Measurements from ENCODE around the gene KRT76. TPM values are rescaled to one million over a fixed set of nuclear protein-coding genes. Genes with fewer than 3 reads are reported as not detected.

Gene KRT76
- total and polyA plus RNA-seq, 10 of the 15 experiments (the other 5 are each of a cell fraction or from before 2014, with no cell fraction given): not detected

GRCh38 chr12:52797529-52797894 is 20.4 kb upstream of the KRT76 start:
- intact Hi-C loops (cut with micrococcal nuclease; ENCODE audit: unreplicated experiment): no loop called here
- H3K4me2 ChIP-seq (ENCODE audit: control insufficient read depth, insufficient read depth): no peak overlapping the region
- TF ChIP-seq PBX3 (IDR thresholded peaks at IDR 0.05; ENCODE audit: insufficient replicate concordance, low read depth, low read length) (no peak), CHD1 (IDR thresholded peaks at IDR 0.05; ENCODE audit: low read depth, low read length) (no peak), CUX1 (IDR thresholded peaks at IDR 0.05; ENCODE audit: insufficient replicate concordance, low read depth, low read length) (no peak), HDGF (IDR thresholded peaks at IDR 0.05) (no peak), TCF3 (IDR thresholded peaks at IDR 0.05; ENCODE audit: borderline replicate concordance, insufficient read depth, low read depth, low read length) (no peak), POU2F2 (IDR thresholded peaks at IDR 0.05; ENCODE audit: borderline replicate concordance, low read depth, low read length) (no peak), RB1 (IDR thresholded peaks at IDR 0.05; ENCODE audit: borderline replicate concordance) (no peak), USF2 (IDR thresholded peaks at IDR 0.05; ENCODE audit: borderline replicate concordance, low read depth, low read length) (no peak), E4F1 (IDR thresholded peaks at IDR 0.05; ENCODE audit: borderline replicate concordance, partially characterized antibody) (no peak), MTA2 (IDR thresholded peaks at IDR 0.05; ENCODE audit: low read depth) (no peak), NRF1 (conservative IDR thresholded peaks at IDR 0.05; ENCODE audit: low read depth, low read length) (no peak), HSF1 (IDR thresholded peaks at IDR 0.05; ENCODE audit: low read depth, low read length) (no peak)

More at GRCh38 chr12:52797529-52797894, 20.4 kb upstream of the KRT76 start:
- in situ Hi-C loops (cut with MboI): no loop called here
- CTCF ChIA-PET: interaction anchor here (1.1 kb wide), 1 partner anchor 73 kb away, joined by 4 read pairs; no protein-coding TSS in a partner anchor
- no TSS peak for BruUV-seq (replicated peaks)
- FAIRE-seq: no peak
- Histone ChIP-seq H3K27me3 (replicated peaks in 1 of 2; ENCODE audit: control insufficient read depth in 2 of 2, insufficient read depth in 2 of 2, low read length in 1 of 2) (peaks cover 0 to 2% of the 10 kb centered on the region in 2 experiments; a peak in 1 of 4 replicates), H3K9me3 (replicated peaks; ENCODE audit: control insufficient read depth, insufficient read depth, low read length) (no peaks in the 10 kb centered on the region), H4K20me1 (ENCODE audit: control insufficient read depth, insufficient read depth) (no peaks in the 10 kb centered on the region), H3K36me3 (ENCODE audit: control insufficient read depth in 2 of 2, insufficient read depth in 2 of 2, low read length in 1 of 2) (no peaks in the 10 kb centered on the region), H3K4me1 (ENCODE audit: control insufficient read depth, insufficient read depth, low read length) (no peaks in the 10 kb centered on the region), H3K79me2 (ENCODE audit: control insufficient read depth, insufficient read depth, low read length) (no peaks in the 10 kb centered on the region), H3K27ac (ENCODE audit: control insufficient read depth, insufficient read depth) (no peak overlapping the region), H3K4me3 (no peak overlapping the region), H3K9ac (ENCODE audit: control insufficient read depth, insufficient read depth, low read length) (no peak overlapping the region), H2AFZ (ENCODE audit: control insufficient read depth, low read depth, low read length) (no peak overlapping the region)
- RAD21 ChIA-PET (ENCODE audit: unreplicated experiment): no interaction called here
- SMC1A ChIA-PET (ENCODE audit: uncharacterized antibody, unreplicated experiment): no interaction called here
- DNase-seq (ENCODE audit: low read depth, low spot score): no peak
- no peak for ATAC-seq
- POLR2A ChIA-PET: no interaction called here

Data from GM12878 (cell line).